GM19468 (cell line): ENCODE measurements around the gene OR5D18.
"Not testable (repeated sequence)": the region's sequence is repeated elsewhere in the genome, so short reads cannot be mapped to it uniquely, and the experiment has no call there.

Experiments used
- ATAC-seq: cut with Tn5 transposase; IDR thresholded peaks from one replicate; pipeline ENCODE4 v1.9.1; 2021; ENCODE audit warnings: mild to moderate bottlenecking, moderate library complexity, moderate number of reproducible peaks; ENCODE audit not compliant: unreplicated experiment; ENCODE audit errors: extremely low read depth

Gene OR5D18

DNA sequence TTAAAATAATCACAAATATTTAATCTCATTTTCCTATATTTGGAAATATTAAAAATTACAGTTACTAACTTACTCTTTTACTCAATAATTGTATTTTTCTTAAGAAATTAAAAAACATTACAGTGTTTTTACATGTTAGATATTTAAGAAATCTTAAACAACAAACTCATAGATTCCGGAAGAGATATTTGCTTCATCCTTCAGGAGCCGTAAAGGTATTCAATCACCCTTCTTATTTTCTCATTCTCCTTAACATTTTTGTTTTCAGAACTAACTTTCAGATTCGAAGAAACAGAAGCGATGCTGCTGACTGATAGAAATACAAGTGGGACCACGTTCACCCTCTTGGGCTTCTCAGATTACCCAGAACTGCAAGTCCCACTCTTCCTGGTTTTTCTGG lies at the start of gene OR5D18:
OR5D18 (plus strand) TSS at position 301 of the 400 bp plus-strand sequence; CDS start at position 301, 0 bp downstream.
- ATAC-seq, result no peak

- no peak for ATAC-seq
Observed at GRCh38 chr11:55773138-55773537, 46.3 kb upstream of the OR5D18 start, which contains the start of gene OR5D13. Gene OR5D13 (plus strand): TSS chr11:55773438. CDS start chr11:55773438, 0 bp downstream.

DNA sequence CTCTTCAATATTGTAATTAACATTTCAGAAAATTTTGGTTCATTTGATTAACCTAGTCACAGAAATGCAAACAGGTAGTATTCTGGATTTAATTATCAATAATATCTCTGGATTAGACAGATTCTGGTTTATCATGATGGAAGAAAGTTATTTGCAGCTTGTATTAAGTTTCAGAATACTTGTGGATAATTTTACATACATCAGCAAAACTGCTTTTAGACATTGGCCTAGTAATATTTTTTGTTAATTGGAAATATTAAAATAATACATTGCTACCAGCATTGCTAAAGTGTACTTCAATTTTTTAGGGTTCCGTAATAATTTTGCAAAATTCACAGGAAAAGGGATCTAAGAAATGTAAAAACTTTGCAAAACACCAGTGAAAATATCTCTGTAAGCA lies 27.8 kb upstream of the OR5D18 start:
- ATAC-seq, result no peak

DNA sequence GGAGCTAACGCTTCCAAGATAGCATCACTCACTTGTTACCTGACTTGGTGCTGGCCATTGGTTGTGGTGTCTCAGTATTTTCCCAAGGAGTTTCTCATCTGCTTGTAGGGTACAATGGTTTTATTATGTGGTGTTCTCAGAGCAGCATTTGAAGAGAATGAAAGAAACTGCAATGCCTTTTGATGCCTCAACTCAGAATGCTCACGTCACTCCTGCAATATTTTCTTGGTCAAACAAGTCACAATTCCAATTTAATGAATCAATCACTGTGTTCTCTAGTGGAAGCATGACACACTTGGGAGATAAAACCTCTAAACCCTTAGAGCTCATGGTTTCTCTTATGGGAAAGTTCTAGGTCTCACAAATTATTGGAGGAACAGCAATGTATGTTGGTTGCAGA lies 26.1 kb upstream of the OR5D18 start:
- no peak for ATAC-seq

DNA sequence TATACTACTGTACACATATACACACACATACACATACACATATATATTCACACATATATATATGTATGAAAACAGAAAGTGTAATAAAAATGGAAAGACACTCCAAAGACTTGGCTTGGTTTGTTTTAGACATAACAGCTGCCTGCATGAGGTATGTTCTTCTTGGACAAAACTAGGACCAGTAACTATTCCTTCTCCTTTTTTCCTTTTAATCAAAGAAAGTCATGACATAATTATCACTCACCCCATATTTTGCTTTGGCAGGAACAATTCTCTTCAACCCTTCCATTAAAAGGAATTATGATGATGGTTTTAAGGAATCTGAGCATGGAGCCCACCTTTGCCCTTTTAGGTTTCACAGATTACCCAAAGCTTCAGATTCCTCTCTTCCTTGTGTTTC lies 24.2 kb upstream of the OR5D18 start, which contains the start of gene OR5D14:
OR5D14 (plus strand) TSS at position 301 of the 400 bp plus-strand sequence; CDS start at position 301, 0 bp downstream.
- ATAC-seq, result no peak

- ATAC-seq, result no peak
Observed at GRCh38 chr11:55806248-55806647, 13.2 kb upstream of the OR5D18 start.

- ATAC-seq, result no peak
Observed at GRCh38 chr11:55811067-55811466, 8.4 kb upstream of the OR5D18 start, which contains the start of gene OR5L1. Gene OR5L1 (plus strand): TSS chr11:55811367. CDS start chr11:55811467, 100 bp downstream.

- no peak for ATAC-seq
Observed at GRCh38 chr11:55826919-55827318, 7.5 kb downstream of the OR5D18 start, which contains the start of gene OR5L2. Gene OR5L2 (plus strand): TSS chr11:55827219. CDS start chr11:55827219, 0 bp downstream.

DNA sequence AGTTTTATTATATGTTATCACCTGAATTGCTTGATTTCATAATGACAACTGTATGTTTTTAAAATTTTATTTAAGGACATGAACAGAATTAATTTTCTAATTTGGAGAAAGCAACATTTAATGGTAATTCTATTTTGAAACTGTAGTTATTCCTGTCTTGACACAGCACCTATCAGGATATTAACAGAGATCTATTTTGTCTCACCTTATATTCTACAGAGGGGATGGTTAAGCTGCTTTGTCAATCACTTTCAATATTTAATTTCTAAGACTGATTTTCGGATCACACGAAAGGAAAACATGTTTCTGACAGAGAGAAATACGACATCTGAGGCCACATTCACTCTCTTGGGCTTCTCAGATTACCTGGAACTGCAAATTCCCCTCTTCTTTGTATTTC lies 19.0 kb downstream of the OR5D18 start, which contains the start of gene OR5D16:
OR5D16 (plus strand) TSS at position 301 of the 400 bp plus-strand sequence; CDS start at position 301, 0 bp downstream.
- no peak for ATAC-seq

DNA sequence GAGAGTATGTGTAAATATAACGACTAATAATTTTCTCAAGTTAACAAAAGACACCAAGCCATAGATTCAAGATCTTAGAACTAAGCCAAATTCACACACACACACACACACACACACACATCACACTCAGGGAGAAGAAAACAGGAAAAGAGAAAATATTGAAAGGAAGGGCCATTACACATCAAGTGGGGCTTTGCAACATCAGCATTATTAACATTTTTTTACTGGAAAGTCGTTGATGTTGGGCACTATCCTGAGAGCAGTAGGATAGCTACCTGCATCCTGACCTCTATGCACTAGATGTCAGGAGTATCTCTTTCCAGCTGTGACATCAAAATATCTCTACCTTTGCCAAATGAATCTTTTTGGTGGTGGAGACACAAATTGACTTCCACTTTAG lies 28.0 kb downstream of the OR5D18 start:
- ATAC-seq, result no peak

DNA sequence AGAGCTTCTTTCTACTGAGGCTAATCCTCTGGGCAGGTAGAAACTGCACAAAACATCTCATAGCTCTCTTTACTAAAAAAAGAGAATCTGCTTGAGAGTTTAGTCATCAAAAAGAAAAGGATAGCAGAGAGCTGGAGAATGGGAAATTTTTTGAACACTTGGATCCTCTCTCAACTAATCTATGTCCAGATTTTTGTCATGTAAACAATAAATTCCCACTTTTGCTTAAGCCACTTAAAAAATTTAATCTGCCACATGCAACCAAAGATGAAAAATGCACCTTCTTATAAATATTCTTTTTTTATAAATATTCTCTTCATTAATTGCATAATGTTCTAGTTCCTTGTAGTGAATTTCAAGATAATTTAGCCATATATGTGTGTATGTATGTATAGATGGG lies 29.6 kb downstream of the OR5D18 start:
- ATAC-seq, result no peak

DNA sequence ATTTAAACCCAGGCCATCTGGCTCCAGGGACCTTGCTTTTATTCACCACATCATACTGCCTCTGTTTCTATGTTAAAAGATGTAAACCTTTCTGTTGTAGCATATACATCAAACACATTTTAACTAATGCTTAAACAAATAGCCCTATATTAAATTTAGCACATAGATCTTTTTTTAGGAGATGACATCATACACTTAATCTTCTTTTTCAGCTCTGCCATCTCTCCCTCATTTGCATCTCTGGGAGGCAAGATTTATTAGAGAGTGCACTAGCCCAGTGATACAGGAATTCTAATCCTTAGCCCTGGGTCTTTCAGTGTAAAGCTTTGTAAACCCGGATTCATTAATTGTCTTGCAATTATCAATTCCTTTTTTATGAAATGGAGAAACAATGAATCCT lies 32.7 kb downstream of the OR5D18 start:
- ATAC-seq, result no peak

GRCh38 chr11:55854704-55855103 lies 35.3 kb downstream of the OR5D18 start:
- ATAC-seq, result no peak

GRCh38 chr11:55867354-55867753 lies 47.9 kb downstream of the OR5D18 start:
- ATAC-seq, result not testable (repeated sequence)
